Measurements from ENCODE around the gene CD48. TPM values are rescaled to one million over a fixed set of nuclear protein-coding genes. Genes with fewer than 3 reads are reported as not detected.

The CD48 gene
- total RNA-seq, 6 donors from 2014 or later, result 9.4 to 32.1 (median 16.3) TPM

GRCh38 chr1:160708801-160709200, 2.8 kb downstream of the CD48 start:
- H3K4me1 ChIP-seq, result peaks cover 5 to 26% (median 13%) of the 10 kb centered on the region in 4 donors
- no peaks in the 10 kb centered on the region for H3K9me3 ChIP-seq
- H3K36me3 ChIP-seq, result no peaks in the 10 kb centered on the region
- WGBS, 2 donors, result 65 to 68% methylated on average over 4 of the region's 4 CpGs
- no peak for TF ChIP-seq EP300 (IDR thresholded peaks at IDR 0.05)
- TF ChIP-seq CTCF (IDR thresholded peaks at IDR 0.05), result no peak
- TF ChIP-seq POLR2A (IDR thresholded peaks at IDR 0.05), result no peak
- TF ChIP-seq POLR2AphosphoS5 (IDR thresholded peaks at IDR 0.05), result no peak
- H3K27ac ChIP-seq, result peak overlapping the region; percentile 67 to 77 (median 73)
- no peaks in the 10 kb centered on the region for H3K27me3 ChIP-seq
- ATAC-seq (ENCODE audit: low FRiP score in 2 of 2) (no peak), DNase-seq (no peak)
- H3K4me3 ChIP-seq, result peak overlapping the region in 2 of 4 donors; percentile 5 to 15

- ATAC-seq (ENCODE audit: low FRiP score in 2 of 2), result peak in 1 of 2 donors; percentile 64
- H3K9me3 ChIP-seq, result no peaks in the 10 kb centered on the region
- TF ChIP-seq EP300 (IDR thresholded peaks at IDR 0.05) (no peak), POLR2AphosphoS5 (IDR thresholded peaks at IDR 0.05) (no peak), POLR2A (IDR thresholded peaks at IDR 0.05) (no peak), CTCF (IDR thresholded peaks at IDR 0.05) (no peak)
- peaks cover 5 to 30% (median 13%) of the 10 kb centered on the region in 4 donors for H3K4me1 ChIP-seq
- H3K4me3 ChIP-seq, result peak overlapping the region in 1 of 4 donors; percentile 5
- H3K36me3 ChIP-seq, result no peaks in the 10 kb centered on the region
- no peaks in the 10 kb centered on the region for H3K27me3 ChIP-seq
- peak overlapping the region; percentile 67 to 77 (median 73) for H3K27ac ChIP-seq
- no peak for DNase-seq
- 56 to 68% methylated on average over 4 of the region's 4 CpGs for WGBS, 2 donors
Observed at GRCh38 chr1:160708118-160708517, 3.5 kb downstream of the CD48 start.

GRCh38 chr1:160707236-160708064, 4.2 kb downstream of the CD48 start:
- 67 to 68% methylated on average over 8 of the region's 8 CpGs for WGBS, 2 donors
- ATAC-seq (ENCODE audit: low FRiP score in 2 of 2) (no peak), DNase-seq (no peak)
- no peaks in the 10 kb centered on the region for H3K36me3 ChIP-seq
- TF ChIP-seq CTCF (IDR thresholded peaks at IDR 0.05) (no peak), POLR2A (IDR thresholded peaks at IDR 0.05) (no peak), POLR2AphosphoS5 (IDR thresholded peaks at IDR 0.05) (no peak), EP300 (IDR thresholded peaks at IDR 0.05) (no peak)
- H3K4me3 ChIP-seq, result peak overlapping the region in 1 of 4 donors; percentile 5
- no peaks in the 10 kb centered on the region for H3K9me3 ChIP-seq
- H3K4me1 ChIP-seq, result peaks cover 5 to 29% (median 13%) of the 10 kb centered on the region in 4 donors
- no peaks in the 10 kb centered on the region for H3K27me3 ChIP-seq
- H3K27ac ChIP-seq, result peak overlapping the region; percentile 67 to 76 (median 70)

GRCh38 chr1:160706526-160707235, 4.9 kb downstream of the CD48 start:
- Histone ChIP-seq H3K27ac (peak overlapping the region; percentile 59 to 76 (median 68)), H3K36me3 (no peaks in the 10 kb centered on the region), H3K4me3 (peak overlapping the region in 1 of 4 donors; percentile 5), H3K27me3 (no peaks in the 10 kb centered on the region), H3K4me1 (peaks cover 5 to 26% (median 13%) of the 10 kb centered on the region in 4 donors), H3K9me3 (no peaks in the 10 kb centered on the region)
- WGBS, 2 donors, result 41 to 42% methylated on average over 4 of the region's 4 CpGs
- no peak for ATAC-seq (ENCODE audit: low FRiP score in 2 of 2)
- no peak for DNase-seq
- TF ChIP-seq POLR2AphosphoS5 (IDR thresholded peaks at IDR 0.05) (no peak), CTCF (IDR thresholded peaks at IDR 0.05) (no peak), EP300 (IDR thresholded peaks at IDR 0.05) (no peak), POLR2A (IDR thresholded peaks at IDR 0.05) (no peak)

Data from upper lobe of left lung (tissue), 6 donors.